Measurements from ENCODE around the gene SOX2. TPM values are rescaled to one million over a fixed set of nuclear protein-coding genes. Genes with fewer than 3 reads are reported as not detected.

The SOX2 gene
- total RNA-seq, 4 donors from 2014 or later, result 0.21 to 1.5 (median 0.63) TPM

GRCh38 chr3:181717549-181718171 lies 5.9 kb downstream of the SOX2 start:
- no peaks in the 10 kb centered on the region for H3K36me3 ChIP-seq
- 34% methylated on average over 6 of the region's 6 CpGs for WGBS
- TF ChIP-seq POLR2AphosphoS5 (IDR thresholded peaks at IDR 0.05) (no peak), CTCF (IDR thresholded peaks at IDR 0.05) (no peak), EP300 (IDR thresholded peaks at IDR 0.05) (no peak), POLR2A (IDR thresholded peaks at IDR 0.05) (no peak)
- H3K27ac ChIP-seq, result no peak overlapping the region
- no peak for DNase-seq (ENCODE audit: low spot score in 2 of 2)
- peaks cover 100% of the 10 kb centered on the region for H3K27me3 ChIP-seq
- peaks cover 14% of the 10 kb centered on the region for H3K4me1 ChIP-seq
- no peak overlapping the region for H3K4me3 ChIP-seq
- no peaks in the 10 kb centered on the region for H3K9me3 ChIP-seq

- Histone ChIP-seq H3K27me3 (peaks cover 100% of the 10 kb centered on the region), H3K27ac (no peak overlapping the region)
- WGBS, result 42% methylated on average over 3 of the region's 3 CpGs
Measured at GRCh38 chr3:181718369-181718768, 6.6 kb downstream of the SOX2 start.

GRCh38 chr3:181718987-181719911 lies 7.5 kb downstream of the SOX2 start:
- peaks cover 100% of the 10 kb centered on the region for H3K27me3 ChIP-seq
- WGBS, result 20% methylated on average over 11 of the region's 48 CpGs
- no peak overlapping the region for H3K4me3 ChIP-seq
- H3K27ac ChIP-seq, result no peak overlapping the region
- H3K9me3 ChIP-seq, result no peaks in the 10 kb centered on the region
- TF ChIP-seq POLR2AphosphoS5 (IDR thresholded peaks at IDR 0.05) (no peak), POLR2A (IDR thresholded peaks at IDR 0.05) (no peak), EP300 (IDR thresholded peaks at IDR 0.05) (no peak), CTCF (IDR thresholded peaks at IDR 0.05) (no peak)
- no peaks in the 10 kb centered on the region for H3K36me3 ChIP-seq
- no peak for DNase-seq (ENCODE audit: low spot score in 2 of 2)
- peaks cover 5% of the 10 kb centered on the region for H3K4me1 ChIP-seq

More at GRCh38 chr3:181718369-181718768, 6.6 kb downstream of the SOX2 start:
- H3K9me3 ChIP-seq, result no peaks in the 10 kb centered on the region
- TF ChIP-seq EP300 (IDR thresholded peaks at IDR 0.05), result no peak
- TF ChIP-seq CTCF (IDR thresholded peaks at IDR 0.05), result no peak
- TF ChIP-seq POLR2AphosphoS5 (IDR thresholded peaks at IDR 0.05), result no peak
- TF ChIP-seq POLR2A (IDR thresholded peaks at IDR 0.05), result no peak
- H3K4me1 ChIP-seq, result peaks cover 7% of the 10 kb centered on the region
- no peak overlapping the region for H3K4me3 ChIP-seq
- DNase-seq (ENCODE audit: low spot score in 2 of 2), result no peak
- H3K36me3 ChIP-seq, result no peaks in the 10 kb centered on the region

GRCh38 chr3:181719991-181720680 lies 8.4 kb downstream of the SOX2 start:
- Histone ChIP-seq H3K4me1 (peaks cover 5% of the 10 kb centered on the region), H3K36me3 (no peaks in the 10 kb centered on the region), H3K4me3 (no peak overlapping the region), H3K27ac (no peak overlapping the region), H3K27me3 (peaks cover 100% of the 10 kb centered on the region), H3K9me3 (no peaks in the 10 kb centered on the region)
- no peak for DNase-seq (ENCODE audit: low spot score in 2 of 2)
- 21% methylated on average over 19 of the region's 23 CpGs for WGBS
- TF ChIP-seq POLR2A (IDR thresholded peaks at IDR 0.05), result no peak
- no peak for TF ChIP-seq POLR2AphosphoS5 (IDR thresholded peaks at IDR 0.05)
- no peak for TF ChIP-seq CTCF (IDR thresholded peaks at IDR 0.05)
- no peak for TF ChIP-seq EP300 (IDR thresholded peaks at IDR 0.05)
